ENCODE data around the gene TRAF3. TPM values are rescaled to one million over a fixed set of nuclear protein-coding genes. Genes with fewer than 3 reads are reported as not detected.

The TRAF3 gene
- total RNA-seq, 4 donors from 2014 or later: 12.6 to 44.9 (median 28.1) TPM

- ATAC-seq (ENCODE audit: low FRiP score) (no peak), DNase-seq (ENCODE audit: low spot score) (no peak)
- no peak for TF ChIP-seq CTCF (IDR thresholded peaks at IDR 0.05)
Observed at GRCh38 chr14:102779084-102779462, 1.8 kb downstream of the TRAF3 start.

GRCh38 chr14:102779574-102780315 is 2.5 kb downstream of the TRAF3 start:
- ATAC-seq (ENCODE audit: low FRiP score): no peak
- TF ChIP-seq CTCF (IDR thresholded peaks at IDR 0.05): no peak
- no peak for DNase-seq (ENCODE audit: low spot score)

- ATAC-seq (ENCODE audit: low FRiP score): no peak
- TF ChIP-seq CTCF (IDR thresholded peaks at IDR 0.05): no peak
- DNase-seq (ENCODE audit: low spot score): no peak
Observed at GRCh38 chr14:102781063-102781462, 3.8 kb downstream of the TRAF3 start.

GRCh38 chr14:102782974-102783373 is 5.7 kb downstream of the TRAF3 start:
- DNase-seq (ENCODE audit: low spot score) (no peak), ATAC-seq (ENCODE audit: low FRiP score) (no peak)
- no peak for TF ChIP-seq CTCF (IDR thresholded peaks at IDR 0.05)

- DNase-seq (ENCODE audit: low spot score) (no peak), ATAC-seq (ENCODE audit: low FRiP score) (no peak)
- no peak for TF ChIP-seq CTCF (IDR thresholded peaks at IDR 0.05)
Observed at GRCh38 chr14:102784892-102785594, 7.8 kb downstream of the TRAF3 start.

GRCh38 chr14:102785595-102785963 is 8.3 kb downstream of the TRAF3 start:
- TF ChIP-seq CTCF (IDR thresholded peaks at IDR 0.05): no peak
- DNase-seq (ENCODE audit: low spot score) (no peak), ATAC-seq (ENCODE audit: low FRiP score) (no peak)

- no peak for TF ChIP-seq CTCF (IDR thresholded peaks at IDR 0.05)
- ATAC-seq (ENCODE audit: low FRiP score) (no peak), DNase-seq (ENCODE audit: low spot score) (no peak)
Observed at GRCh38 chr14:102786768-102787167, 9.5 kb downstream of the TRAF3 start.
